ENCODE measurements around the gene RGS19. TPM values are rescaled to one million over a fixed set of nuclear protein-coding genes. Genes with fewer than 3 reads are reported as not detected.

RGS19 gene
- total and polyA plus RNA-seq, 2 of the 8 experiments (the other 6 are each of a cell fraction or from before 2014, with no cell fraction given): 12.7 to 16.8 TPM

DNA sequence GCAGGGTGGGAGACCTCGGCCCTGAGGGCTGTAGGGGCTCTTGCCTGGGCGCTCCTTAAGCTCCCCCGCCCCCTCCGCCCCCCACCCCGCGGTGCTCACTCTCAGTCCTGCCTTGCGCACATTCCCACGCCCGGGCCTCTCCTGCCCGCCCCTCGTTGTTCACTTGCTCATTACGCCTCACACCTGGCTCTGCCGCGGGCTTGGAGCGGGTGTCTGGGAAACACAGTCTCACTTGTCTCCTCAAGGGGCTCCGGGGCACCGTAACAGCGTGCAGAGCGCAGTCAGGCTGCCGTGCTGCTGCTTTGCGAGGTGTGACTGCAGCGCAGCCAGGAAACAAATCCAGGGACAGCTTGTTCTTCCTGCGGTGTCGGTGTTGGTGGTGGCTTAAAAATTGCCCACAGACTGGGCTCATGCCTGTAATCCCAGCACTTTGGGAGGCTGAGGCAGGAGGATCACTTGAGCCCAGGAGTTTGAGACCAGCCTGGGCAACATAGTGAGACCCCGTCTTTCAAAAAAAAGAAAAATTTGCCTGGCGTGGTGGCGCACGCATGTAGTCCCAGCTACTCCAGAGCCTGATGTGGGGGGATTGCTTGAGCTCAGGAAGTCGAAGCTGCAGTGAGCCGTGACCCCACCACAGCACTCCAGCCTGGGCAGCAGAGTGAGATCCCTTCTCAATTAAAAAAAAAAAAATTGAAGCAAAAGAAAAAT is 23.5 kb upstream of the RGS19 start:
- Histone ChIP-seq H3K14ac (ENCODE audit: insufficient read length) (no peak overlapping the region), H3K4ac (replicated peaks; ENCODE audit: insufficient read length, low read depth, low read length) (peak overlapping the region; percentile 7), H3K4me2 (ENCODE audit: insufficient read depth in 1 of 2, low read depth in 2 of 2, low read length in 2 of 2) (peak overlapping the region; percentile 48 to 97), H3K9ac (replicated peaks in 1 of 4; ENCODE audit: extremely low read depth in 1 of 4, low read depth in 3 of 4, low read length in 3 of 4) (no peak overlapping the region), H3K23ac (ENCODE audit: insufficient read length) (no peak overlapping the region), H3K18ac (ENCODE audit: extremely low read depth, low read length) (no peak overlapping the region), H4K8ac (ENCODE audit: extremely low read depth, insufficient read depth, low read length) (no peak overlapping the region), H2BK5ac (ENCODE audit: low read depth, low read length) (no peak overlapping the region), H3K23me2 (ENCODE audit: low read depth, low read length) (peaks cover 2% of the 10 kb centered on the region; the same call in 1 of the 2 replicates), H3K36me3 (ENCODE audit: control insufficient read depth in 2 of 4, insufficient read depth in 4 of 4, low read length in 3 of 4) (no peaks in the 10 kb centered on the region), H4K91ac (replicated peaks; ENCODE audit: insufficient read length, low read length) (no peak overlapping the region), H3K9me3 (ENCODE audit: insufficient read depth in 2 of 2, low read depth in 1 of 2, low read length in 1 of 2) (no peaks in the 10 kb centered on the region), H2BK120ac (replicated peaks; ENCODE audit: low read depth, low read length) (no peak overlapping the region), H3K27me3 (replicated peaks in 1 of 4; ENCODE audit: control insufficient read depth in 3 of 4, extremely low read depth in 1 of 4, insufficient read depth in 3 of 4, low read length in 3 of 4) (peaks cover 2 to 26% (median 21%) of the 10 kb centered on the region in 4 experiments), H2BK20ac (ENCODE audit: low read length) (no peak overlapping the region), H3K4me1 (replicated peaks in 1 of 4; ENCODE audit: control insufficient read depth in 3 of 4, insufficient read depth in 4 of 4, low read length in 3 of 4) (peaks cover 0 to 8% (median 3%) of the 10 kb centered on the region in 4 experiments; a peak in 3 of 7 replicates), H3K4me3 (ENCODE audit: extremely low read depth in 1 of 4, insufficient read depth in 2 of 4, low read depth in 3 of 4, low read length in 4 of 4) (peak overlapping the region; percentile 37 to 71 (median 52)), H3K79me1 (ENCODE audit: low read depth, low read length) (no peaks in the 10 kb centered on the region; the same call in 1 of the 2 replicates), H3K56ac (replicated peaks; ENCODE audit: insufficient read length, low read depth, low read length) (no peak overlapping the region), H4K5ac (ENCODE audit: insufficient read length, low read depth, low read length) (no peak overlapping the region), H2BK15ac (ENCODE audit: low read length) (no peak overlapping the region; the same call in 1 of the 2 replicates), H2AK5ac (ENCODE audit: low read depth, low read length) (no peak overlapping the region), H3K79me2 (ENCODE audit: control insufficient read depth in 1 of 2, insufficient read depth in 2 of 2, low read length in 2 of 2) (no peaks in the 10 kb centered on the region), H2AFZ (ENCODE audit: low read length) (no peak overlapping the region; the same call in 1 of the 2 replicates), H2BK12ac (ENCODE audit: low read depth, low read length) (no peak overlapping the region), H4K20me1 (replicated peaks in 1 of 2; ENCODE audit: control insufficient read depth in 1 of 2, insufficient read depth in 2 of 2, low read length in 2 of 2) (peaks cover under 1 to 3% of the 10 kb centered on the region in 2 experiments), H3K27ac (ENCODE audit: low read depth, low read length) (no peak overlapping the region)
- peak in 1 of 2 experiments; percentile 72 for DNase-seq (ENCODE audit: low read depth in 1 of 2, low spot score in 2 of 2)
- ChIA-PET POLR2A (ENCODE audit: partially characterized antibody) (no interaction called here), CTCF (ENCODE audit: partially characterized antibody) (interaction anchor here (0.6 to 5.0 kb wide), 17 partner anchors 9 to 132 kb away, joined by 3 to 41 read pairs (median 5); partner anchors contain the start of genes LKAAEAR1 and PRPF6)
- FAIRE-seq: no peak
- TF ChIP-seq, protein P1, sequence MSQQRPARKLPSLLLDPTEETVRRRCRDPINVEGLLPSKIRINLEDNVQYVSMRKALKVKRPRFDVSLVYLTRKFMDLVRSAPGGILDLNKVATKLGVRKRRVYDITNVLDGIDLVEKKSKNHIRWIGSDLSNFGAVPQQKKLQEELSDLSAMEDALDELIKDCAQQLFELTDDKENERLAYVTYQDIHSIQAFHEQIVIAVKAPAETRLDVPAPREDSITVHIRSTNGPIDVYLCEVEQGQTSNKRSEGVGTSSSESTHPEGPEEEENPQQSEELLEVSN (IDR thresholded peaks at IDR 0.05): peak; percentile 49; the same call in 1 of the 2 replicates
- TF ChIP-seq KDM1A (IDR thresholded peaks at IDR 0.05; ENCODE audit: borderline replicate concordance, low read length) (peak; percentile 92), RBBP5 (IDR thresholded peaks at IDR 0.05; ENCODE audit: borderline replicate concordance, low read depth, low read length) (no peak), SIX5 (IDR thresholded peaks at IDR 0.05; ENCODE audit: low read depth, low read length) (no peak)
- TF ChIP-seq, protein P2, sequence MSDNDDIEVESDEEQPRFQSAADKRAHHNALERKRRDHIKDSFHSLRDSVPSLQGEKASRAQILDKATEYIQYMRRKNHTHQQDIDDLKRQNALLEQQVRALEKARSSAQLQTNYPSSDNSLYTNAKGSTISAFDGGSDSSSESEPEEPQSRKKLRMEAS (IDR thresholded peaks at IDR 0.05): peak; percentile 66
- 36% methylated on average over 24 of the region's 30 CpGs; no CpG with 5 or more reads in 1 of the 2 experiments for WGBS, 2 experiments (ENCODE audit: extremely low coverage in 1 of 2, insufficient coverage in 1 of 2, insufficient read length in 1 of 2, insufficient replicate concordance in 2 of 2, low coverage in 1 of 2, low lambda C conversion rate in 2 of 2, missing lambda C conversion rate in 1 of 2)
